ENCODE results near the gene FGD5.

GRCh38 chr3:14869917-14870782, 51.4 kb downstream of the FGD5 start:
- TF ChIP-seq CTCF (IDR thresholded peaks at IDR 0.05) (no peak), POLR2AphosphoS5 (IDR thresholded peaks at IDR 0.05; ENCODE audit: insufficient read depth in 1 of 2, low read depth in 1 of 2) (no peak), POLR2A (IDR thresholded peaks at IDR 0.05) (no peak)

All from vagina (tissue), 2 donors.